ENCODE data around the gene RNF113B. TPM values are rescaled to one million over a fixed set of nuclear protein-coding genes. Genes with fewer than 3 reads are reported as not detected.

RNF113B gene
- total RNA-seq, 1 donor from 2014 or later: not detected

GRCh38 chr13:98169331-98169730 is 7.7 kb downstream of the RNF113B start:
- DNase-seq (ENCODE audit: low spot score): no peak
- Histone ChIP-seq H3K9me3 (ENCODE audit: low read depth) (no peaks in the 10 kb centered on the region), H3K36me3 (no peaks in the 10 kb centered on the region), H3K27ac (no peak overlapping the region), H3F3A (ENCODE audit: low read depth) (peaks cover 3% of the 10 kb centered on the region), H3K4me2 (no peak overlapping the region), H3K4me1 (peaks cover 45% of the 10 kb centered on the region), H3K27me3 (no peaks in the 10 kb centered on the region), H4K20me1 (ENCODE audit: low read depth) (peaks cover 63% of the 10 kb centered on the region), H3K4me3 (no peak overlapping the region), H2AFZ (replicated peaks) (no peak overlapping the region), H3K9ac (no peak overlapping the region), H3K79me2 (ENCODE audit: low read depth) (peaks cover 98% of the 10 kb centered on the region)
- Mint-ChIP-seq H3K4me3 (no peak overlapping the region), H3K4me1 (peaks cover 46% of the 10 kb centered on the region), H3K27ac (no peak overlapping the region), H3K27me3 (ENCODE audit: insufficient read depth, low read depth) (peaks cover 2% of the 10 kb centered on the region), H3K36me3 (peaks cover 8% of the 10 kb centered on the region), H3K9me3 (peaks cover 2% of the 10 kb centered on the region)
- TF ChIP-seq, protein P1, sequence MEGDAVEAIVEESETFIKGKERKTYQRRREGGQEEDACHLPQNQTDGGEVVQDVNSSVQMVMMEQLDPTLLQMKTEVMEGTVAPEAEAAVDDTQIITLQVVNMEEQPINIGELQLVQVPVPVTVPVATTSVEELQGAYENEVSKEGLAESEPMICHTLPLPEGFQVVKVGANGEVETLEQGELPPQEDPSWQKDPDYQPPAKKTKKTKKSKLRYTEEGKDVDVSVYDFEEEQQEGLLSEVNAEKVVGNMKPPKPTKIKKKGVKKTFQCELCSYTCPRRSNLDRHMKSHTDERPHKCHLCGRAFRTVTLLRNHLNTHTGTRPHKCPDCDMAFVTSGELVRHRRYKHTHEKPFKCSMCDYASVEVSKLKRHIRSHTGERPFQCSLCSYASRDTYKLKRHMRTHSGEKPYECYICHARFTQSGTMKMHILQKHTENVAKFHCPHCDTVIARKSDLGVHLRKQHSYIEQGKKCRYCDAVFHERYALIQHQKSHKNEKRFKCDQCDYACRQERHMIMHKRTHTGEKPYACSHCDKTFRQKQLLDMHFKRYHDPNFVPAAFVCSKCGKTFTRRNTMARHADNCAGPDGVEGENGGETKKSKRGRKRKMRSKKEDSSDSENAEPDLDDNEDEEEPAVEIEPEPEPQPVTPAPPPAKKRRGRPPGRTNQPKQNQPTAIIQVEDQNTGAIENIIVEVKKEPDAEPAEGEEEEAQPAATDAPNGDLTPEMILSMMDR (IDR thresholded peaks at IDR 0.05): no peak
- TF ChIP-seq EZH2 (IDR thresholded peaks at IDR 0.05) (no peak), EZH2phosphoT487 (IDR thresholded peaks at IDR 0.05) (no peak)

DNA sequence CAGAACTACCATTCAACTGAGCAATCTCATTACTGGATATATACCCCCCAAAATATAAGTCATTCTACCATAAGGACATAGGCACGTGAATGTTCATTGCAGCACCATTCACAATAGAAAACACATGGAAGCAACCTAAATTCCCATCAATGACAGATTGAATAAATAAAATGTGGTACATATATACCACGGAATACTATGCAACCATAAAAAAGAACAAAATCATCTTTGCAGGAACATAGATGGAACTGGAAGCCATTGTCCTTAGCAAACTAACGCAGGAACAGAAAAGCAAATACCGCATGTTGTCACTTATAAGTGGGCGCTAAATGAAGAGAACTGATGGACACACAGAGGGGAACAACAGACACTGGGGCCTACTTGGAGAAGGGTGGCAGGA is 14.1 kb downstream of the RNF113B start:
- peaks cover 7% of the 10 kb centered on the region for H3K4me1 ChIP-seq
- no peak overlapping the region for H3K4me2 ChIP-seq
- H3K36me3 ChIP-seq: no peaks in the 10 kb centered on the region
- H3K27me3 ChIP-seq: no peaks in the 10 kb centered on the region
- TF ChIP-seq, protein P1 (IDR thresholded peaks at IDR 0.05): no peak
- TF ChIP-seq EZH2 (IDR thresholded peaks at IDR 0.05): no peak
- no peak for TF ChIP-seq EZH2phosphoT487 (IDR thresholded peaks at IDR 0.05)
- H3K9ac ChIP-seq: no peak overlapping the region
- Mint-ChIP-seq H3K4me1 (peaks cover 22% of the 10 kb centered on the region), H3K4me3 (no peak overlapping the region), H3K36me3 (peaks cover 12% of the 10 kb centered on the region), H3K9me3 (peaks cover 5% of the 10 kb centered on the region), H3K27ac (no peak overlapping the region), H3K27me3 (ENCODE audit: insufficient read depth, low read depth) (peaks cover 2% of the 10 kb centered on the region)
- H3K27ac ChIP-seq: no peak overlapping the region
- no peak overlapping the region for H3K4me3 ChIP-seq
- no peak overlapping the region for H2AFZ ChIP-seq (replicated peaks)
- peaks cover 20% of the 10 kb centered on the region for H3F3A ChIP-seq (ENCODE audit: low read depth)
- no peak for DNase-seq (ENCODE audit: low spot score)
- H4K20me1 ChIP-seq (ENCODE audit: low read depth): peaks cover 51% of the 10 kb centered on the region
- H3K9me3 ChIP-seq (ENCODE audit: low read depth): no peaks in the 10 kb centered on the region
- peaks cover 100% of the 10 kb centered on the region for H3K79me2 ChIP-seq (ENCODE audit: low read depth)

- Mint-ChIP-seq H3K4me1 (peaks cover 25% of the 10 kb centered on the region), H3K27me3 (ENCODE audit: insufficient read depth, low read depth) (no peaks in the 10 kb centered on the region), H3K27ac (no peak overlapping the region), H3K9me3 (peaks cover 5% of the 10 kb centered on the region), H3K36me3 (peaks cover 20% of the 10 kb centered on the region), H3K4me3 (no peak overlapping the region)
- Histone ChIP-seq H4K20me1 (ENCODE audit: low read depth) (peaks cover 55% of the 10 kb centered on the region), H3K4me1 (no peaks in the 10 kb centered on the region), H2AFZ (replicated peaks) (no peak overlapping the region), H3K4me2 (no peak overlapping the region), H3K9me3 (ENCODE audit: low read depth) (no peaks in the 10 kb centered on the region), H3K27me3 (no peaks in the 10 kb centered on the region), H3K27ac (no peak overlapping the region), H3K36me3 (no peaks in the 10 kb centered on the region), H3F3A (ENCODE audit: low read depth) (peaks cover 13% of the 10 kb centered on the region), H3K4me3 (no peak overlapping the region), H3K9ac (no peak overlapping the region), H3K79me2 (ENCODE audit: low read depth) (peaks cover 99% of the 10 kb centered on the region)
- TF ChIP-seq EZH2 (IDR thresholded peaks at IDR 0.05) (no peak), EZH2phosphoT487 (IDR thresholded peaks at IDR 0.05) (no peak)
- TF ChIP-seq, protein P1 (IDR thresholded peaks at IDR 0.05): no peak
- DNase-seq (ENCODE audit: low spot score): no peak
These were observed 18.7 kb downstream of the RNF113B start for GRCh38 chr13:98158172-98158899.
